GM12873 (cell line): Measurements from ENCODE around the gene CYTH1.

Source experiments
- TF ChIP-seq, protein P1 (sequence below): IDR thresholded peaks from 2 replicates; pipeline ENCODE4 v1.5.1; 2012; ENCODE audit warnings: low read depth, mild to moderate bottlenecking, moderate library complexity, low read length, control low read depth; ENCODE audit not compliant: insufficient read depth; ENCODE audit errors: missing control alignments

CYTH1 gene

GRCh38 chr17:78777881-78778280, 4.2 kb downstream of the CYTH1 start:
- TF ChIP-seq, protein P1, sequence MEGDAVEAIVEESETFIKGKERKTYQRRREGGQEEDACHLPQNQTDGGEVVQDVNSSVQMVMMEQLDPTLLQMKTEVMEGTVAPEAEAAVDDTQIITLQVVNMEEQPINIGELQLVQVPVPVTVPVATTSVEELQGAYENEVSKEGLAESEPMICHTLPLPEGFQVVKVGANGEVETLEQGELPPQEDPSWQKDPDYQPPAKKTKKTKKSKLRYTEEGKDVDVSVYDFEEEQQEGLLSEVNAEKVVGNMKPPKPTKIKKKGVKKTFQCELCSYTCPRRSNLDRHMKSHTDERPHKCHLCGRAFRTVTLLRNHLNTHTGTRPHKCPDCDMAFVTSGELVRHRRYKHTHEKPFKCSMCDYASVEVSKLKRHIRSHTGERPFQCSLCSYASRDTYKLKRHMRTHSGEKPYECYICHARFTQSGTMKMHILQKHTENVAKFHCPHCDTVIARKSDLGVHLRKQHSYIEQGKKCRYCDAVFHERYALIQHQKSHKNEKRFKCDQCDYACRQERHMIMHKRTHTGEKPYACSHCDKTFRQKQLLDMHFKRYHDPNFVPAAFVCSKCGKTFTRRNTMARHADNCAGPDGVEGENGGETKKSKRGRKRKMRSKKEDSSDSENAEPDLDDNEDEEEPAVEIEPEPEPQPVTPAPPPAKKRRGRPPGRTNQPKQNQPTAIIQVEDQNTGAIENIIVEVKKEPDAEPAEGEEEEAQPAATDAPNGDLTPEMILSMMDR: no peak

DNA sequence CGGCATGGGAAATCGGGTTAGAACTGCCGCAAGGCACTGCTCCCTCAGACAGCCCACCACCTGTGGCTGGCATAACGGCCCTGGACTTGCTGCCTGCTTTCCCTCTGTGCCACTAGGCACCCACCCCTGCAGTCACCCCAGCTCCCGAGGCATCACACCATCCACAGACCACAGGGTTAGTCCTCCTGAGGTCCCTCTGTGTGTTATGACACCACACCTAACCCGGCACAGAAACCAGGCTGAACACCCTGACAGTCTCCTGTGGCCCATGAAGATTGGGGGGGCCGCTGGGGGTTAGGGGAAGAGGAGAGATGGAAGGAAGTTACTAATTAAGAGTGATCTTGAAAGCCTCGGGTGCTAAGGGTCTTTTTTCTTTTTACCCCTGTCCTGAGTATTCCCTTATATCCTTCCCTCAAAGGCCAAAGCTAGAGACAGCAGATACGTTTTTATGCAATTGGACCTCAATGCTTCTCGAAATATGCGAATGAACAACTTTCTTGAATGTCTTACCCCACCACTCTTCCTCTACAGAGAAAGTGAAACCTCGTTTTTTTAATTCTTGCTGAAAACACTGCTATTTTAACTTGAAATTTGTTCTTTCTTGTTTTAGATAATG, 7.0 kb downstream of the CYTH1 start:
- TF ChIP-seq, protein P1: no peak

DNA sequence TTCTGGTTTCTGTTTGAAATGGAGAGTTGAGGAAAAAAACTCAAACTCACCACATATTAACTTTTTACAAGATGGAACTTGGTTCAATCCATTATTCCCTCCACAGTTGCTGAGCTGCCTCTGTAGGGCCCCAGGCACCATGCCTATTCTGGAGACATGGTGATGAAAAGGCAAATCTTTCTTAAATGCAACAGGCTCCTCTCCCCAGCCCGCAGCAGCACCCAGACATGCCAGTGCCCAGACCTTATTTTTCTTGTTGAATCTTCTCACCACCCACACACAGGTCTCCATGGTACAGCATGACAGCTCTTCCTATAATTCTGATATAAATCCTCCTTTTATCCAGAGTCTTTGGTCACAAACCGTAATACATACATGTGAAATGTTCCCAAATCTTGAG, 7.6 kb downstream of the CYTH1 start:
- TF ChIP-seq, protein P1: no peak

DNA sequence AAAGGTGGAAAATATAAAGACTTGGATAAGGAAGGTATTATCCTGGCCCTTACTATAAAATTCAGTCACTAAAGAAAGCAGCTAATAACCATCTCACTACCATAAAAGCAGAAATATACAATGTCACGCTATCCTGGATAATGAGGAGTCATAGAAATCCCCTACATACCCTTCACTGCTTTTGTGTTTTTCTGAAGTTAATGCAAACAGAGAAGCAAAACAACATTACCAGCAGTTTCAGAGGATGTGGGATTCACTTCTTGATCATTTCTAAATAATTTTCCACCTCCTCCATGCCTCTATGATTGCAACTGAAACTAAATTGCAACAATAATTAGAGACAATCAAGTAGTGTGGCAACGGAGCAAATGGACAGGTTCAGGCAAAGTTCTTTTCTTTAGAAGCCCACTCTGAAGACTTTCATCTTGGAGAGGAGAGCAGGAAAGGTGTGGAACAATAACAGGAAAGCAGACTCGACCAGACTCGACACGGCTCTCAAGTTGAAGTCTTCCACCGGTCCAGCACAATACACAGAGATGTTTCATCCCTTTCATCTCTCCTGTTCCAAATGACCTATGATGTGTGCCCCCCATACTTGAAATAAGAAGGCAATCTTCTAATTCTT, 10.2 kb downstream of the CYTH1 start:
- TF ChIP-seq, protein P1: no peak

DNA sequence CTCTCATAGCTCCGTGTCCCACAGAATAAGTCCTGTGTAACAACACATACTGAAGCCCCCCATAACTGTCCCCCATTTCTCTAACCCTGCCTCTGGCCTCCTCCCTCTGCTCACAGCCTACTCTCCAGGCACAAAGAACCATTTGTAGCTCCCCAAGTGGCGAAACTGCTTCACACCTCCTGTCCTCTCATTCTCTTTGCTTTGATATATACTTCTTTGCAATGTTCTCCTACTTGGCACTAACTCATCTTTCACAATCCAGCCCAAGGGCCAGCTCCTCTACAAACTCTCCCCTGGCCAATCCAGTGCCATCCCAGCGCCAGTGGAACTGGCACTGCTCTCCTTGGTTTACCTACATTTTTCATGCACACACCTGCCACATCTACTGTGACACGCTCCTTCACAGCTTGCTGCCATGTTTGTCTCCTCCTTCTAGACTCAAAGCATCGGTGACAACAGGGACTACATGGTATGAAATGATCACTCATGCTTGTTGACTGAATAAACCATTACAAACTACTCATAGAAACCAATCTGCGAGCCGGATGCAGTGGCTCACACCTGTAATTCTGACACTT, 12.8 kb downstream of the CYTH1 start:
- TF ChIP-seq, protein P1: peak; percentile 63

GRCh38 chr17:78767806-78768205, 14.3 kb downstream of the CYTH1 start:
- TF ChIP-seq, protein P1: no peak

DNA sequence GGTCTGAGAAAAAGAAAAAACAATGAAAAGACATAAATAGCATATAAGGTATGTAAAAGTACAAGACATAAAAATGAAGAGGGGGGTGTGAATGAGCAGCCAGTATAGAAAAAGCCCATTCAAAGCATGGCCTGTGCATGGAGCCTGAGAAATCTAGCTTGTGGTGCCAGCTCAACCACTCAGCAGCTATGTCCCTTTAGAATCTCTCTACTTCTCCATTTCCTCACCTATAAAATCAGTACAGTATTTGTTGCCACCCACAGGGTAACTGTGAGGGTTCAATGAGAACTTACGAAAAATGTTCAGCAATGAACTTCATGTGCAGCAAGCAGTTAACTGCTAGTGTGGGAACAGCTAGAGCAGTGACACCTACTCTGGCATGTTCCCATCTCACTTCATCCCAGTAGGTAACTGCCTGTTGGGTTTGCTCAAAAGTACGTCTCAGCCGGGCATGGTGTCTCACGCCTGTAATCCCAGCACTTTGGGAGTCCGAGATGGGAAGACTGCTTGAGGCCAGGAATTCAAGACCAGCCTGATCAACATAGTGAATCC, 15.3 kb downstream of the CYTH1 start:
- TF ChIP-seq, protein P1: no peak
